HL-60 (cell line): ENCODE data around the gene CXCL14.

ENCODE experiments used
- SPI1 ChIP-seq: IDR thresholded peaks from 2 replicates; pipeline ENCODE4 v1.6.1; 2012; ENCODE audit warnings: low read depth, mild to moderate bottlenecking, borderline replicate concordance
- TF ChIP-seq, protein P1 (sequence below): IDR thresholded peaks from one replicate; pipeline ENCODE4 v1.5.1; 2011; ENCODE audit warnings: low read length, control low read depth, inconsistent platforms; ENCODE audit not compliant: insufficient read depth

DNA sequence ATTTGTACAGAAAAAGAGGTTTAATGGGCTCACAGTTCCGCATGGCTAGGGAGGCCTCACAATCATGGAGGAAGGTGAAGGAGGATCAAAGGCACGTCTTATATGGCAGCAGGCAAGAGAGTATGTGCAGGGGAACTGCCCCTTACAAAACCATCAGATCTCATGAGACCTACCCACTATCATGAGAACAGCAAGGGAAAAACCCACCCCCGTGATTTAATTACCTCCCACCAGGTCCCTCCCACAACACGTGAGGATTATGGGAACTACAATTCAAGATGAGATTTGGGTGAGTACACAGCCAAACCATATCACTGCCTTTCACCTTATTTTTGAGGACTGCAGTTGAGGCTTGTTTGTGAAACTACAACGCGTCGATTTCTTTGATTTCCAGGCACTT, 22.2 kb downstream of the CXCL14 start:
- no peak for TF ChIP-seq SPI1
- TF ChIP-seq, protein P1, sequence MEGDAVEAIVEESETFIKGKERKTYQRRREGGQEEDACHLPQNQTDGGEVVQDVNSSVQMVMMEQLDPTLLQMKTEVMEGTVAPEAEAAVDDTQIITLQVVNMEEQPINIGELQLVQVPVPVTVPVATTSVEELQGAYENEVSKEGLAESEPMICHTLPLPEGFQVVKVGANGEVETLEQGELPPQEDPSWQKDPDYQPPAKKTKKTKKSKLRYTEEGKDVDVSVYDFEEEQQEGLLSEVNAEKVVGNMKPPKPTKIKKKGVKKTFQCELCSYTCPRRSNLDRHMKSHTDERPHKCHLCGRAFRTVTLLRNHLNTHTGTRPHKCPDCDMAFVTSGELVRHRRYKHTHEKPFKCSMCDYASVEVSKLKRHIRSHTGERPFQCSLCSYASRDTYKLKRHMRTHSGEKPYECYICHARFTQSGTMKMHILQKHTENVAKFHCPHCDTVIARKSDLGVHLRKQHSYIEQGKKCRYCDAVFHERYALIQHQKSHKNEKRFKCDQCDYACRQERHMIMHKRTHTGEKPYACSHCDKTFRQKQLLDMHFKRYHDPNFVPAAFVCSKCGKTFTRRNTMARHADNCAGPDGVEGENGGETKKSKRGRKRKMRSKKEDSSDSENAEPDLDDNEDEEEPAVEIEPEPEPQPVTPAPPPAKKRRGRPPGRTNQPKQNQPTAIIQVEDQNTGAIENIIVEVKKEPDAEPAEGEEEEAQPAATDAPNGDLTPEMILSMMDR: no peak
